ENCODE measurements around the gene SIAH3.

SIAH3 gene

DNA sequence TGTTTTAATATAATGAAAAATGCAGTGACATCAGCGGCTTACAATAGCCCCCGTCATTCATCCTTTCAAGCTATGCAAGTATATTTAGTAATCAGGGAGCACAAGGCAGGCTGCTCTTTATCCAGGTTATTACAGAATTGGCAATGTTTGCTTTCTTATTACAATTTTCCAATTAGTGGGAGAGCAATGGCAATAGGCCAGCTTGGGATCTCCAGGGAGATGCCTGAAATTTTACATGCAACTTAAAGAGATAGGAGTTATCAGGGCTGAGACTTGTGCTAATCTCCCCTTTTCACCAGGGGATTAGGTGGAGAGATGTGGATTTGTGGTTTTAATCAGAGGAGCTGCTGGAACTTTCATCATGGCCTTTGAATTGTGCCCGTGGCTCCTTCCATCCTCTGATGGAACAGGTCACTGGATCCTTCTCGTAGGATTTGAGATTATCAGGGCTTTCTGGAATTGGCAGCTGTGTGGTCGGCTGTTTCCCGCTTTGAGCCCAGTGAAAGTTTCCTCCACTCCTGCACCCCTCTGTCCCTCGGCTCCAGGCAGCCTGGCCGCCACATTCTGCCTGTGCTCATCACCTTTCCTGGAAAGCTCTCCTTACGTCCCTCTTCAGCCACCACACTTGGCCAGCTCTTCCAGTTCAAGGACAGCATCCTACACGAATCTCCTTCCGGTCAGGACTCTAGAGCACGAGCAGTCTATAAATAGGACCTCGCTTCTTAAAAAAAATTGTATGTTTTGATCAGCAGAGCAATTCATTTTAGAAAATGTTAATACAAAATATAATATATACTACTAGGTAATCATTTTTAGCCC is 102.4 kb downstream of the SIAH3 start:
- no peak for ATAC-seq (ENCODE audit: insufficient read depth, low read depth)
- no peaks in the 10 kb centered on the region for H3K79me2 ChIP-seq (ENCODE audit: insufficient read depth, low read length)
- H3K9ac ChIP-seq (ENCODE audit: low read depth, low read length): no peak overlapping the region
- no peak overlapping the region for H3K27ac ChIP-seq (ENCODE audit: low read length)
- H3K4me2 ChIP-seq (ENCODE audit: insufficient read depth, low read length): no peak overlapping the region
- no peak for DNase-seq
- no peak overlapping the region for H2AFZ ChIP-seq (ENCODE audit: low read depth, low read length)
- H4K20me1 ChIP-seq (ENCODE audit: insufficient read depth, low read length): no peaks in the 10 kb centered on the region
- H3K36me3 ChIP-seq (ENCODE audit: insufficient read depth, low read length): no peaks in the 10 kb centered on the region
- no peak overlapping the region for H3K4me3 ChIP-seq (ENCODE audit: low read depth in 1 of 2, low read length in 2 of 2)
- no peaks in the 10 kb centered on the region for H3K9me3 ChIP-seq (ENCODE audit: insufficient read depth, low read length, severe bottlenecking)
- TF ChIP-seq EZH2 (IDR thresholded peaks at IDR 0.05; ENCODE audit: borderline replicate concordance, low read depth, low read length, severe bottlenecking) (no peak), CTCF (IDR thresholded peaks at IDR 0.05; ENCODE audit: borderline replicate concordance, extremely low read depth, low read length, poor library complexity, severe bottlenecking) (no peak)
- no peaks in the 10 kb centered on the region for H3K4me1 ChIP-seq (ENCODE audit: insufficient read depth, low read length)
- peaks cover 3% of the 10 kb centered on the region for H3K27me3 ChIP-seq (ENCODE audit: insufficient read depth, low read length, poor library complexity)

DNA sequence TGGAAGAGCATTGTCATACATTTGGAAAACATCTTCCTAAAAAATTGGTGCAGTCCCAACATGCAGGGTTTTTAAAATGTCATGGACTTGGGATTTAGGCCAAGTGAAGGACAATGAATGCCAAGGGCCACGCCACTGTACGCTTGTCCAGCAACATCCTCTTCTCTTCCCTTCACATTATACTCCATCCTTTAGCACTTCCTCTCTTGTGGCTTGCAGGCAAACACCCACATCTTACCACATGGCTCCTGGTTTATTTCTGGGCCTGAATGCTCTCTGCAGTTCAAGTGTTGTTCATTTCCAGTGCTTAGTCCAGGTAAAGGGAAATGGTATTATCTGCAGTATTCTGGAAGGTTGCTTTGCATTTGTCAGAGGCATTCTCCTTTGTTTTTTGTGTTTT is 104.5 kb downstream of the SIAH3 start:
- TF ChIP-seq EZH2 (IDR thresholded peaks at IDR 0.05; ENCODE audit: borderline replicate concordance, low read depth, low read length, severe bottlenecking) (no peak), CTCF (IDR thresholded peaks at IDR 0.05; ENCODE audit: borderline replicate concordance, extremely low read depth, low read length, poor library complexity, severe bottlenecking) (no peak)
- Histone ChIP-seq H3K4me1 (ENCODE audit: insufficient read depth, low read length) (no peaks in the 10 kb centered on the region), H3K9ac (ENCODE audit: low read depth, low read length) (no peak overlapping the region), H3K27ac (ENCODE audit: low read length) (no peak overlapping the region), H3K4me2 (ENCODE audit: insufficient read depth, low read length) (no peak overlapping the region), H4K20me1 (ENCODE audit: insufficient read depth, low read length) (no peaks in the 10 kb centered on the region), H3K4me3 (ENCODE audit: low read depth in 1 of 2, low read length in 2 of 2) (no peak overlapping the region), H3K79me2 (ENCODE audit: insufficient read depth, low read length) (no peaks in the 10 kb centered on the region), H3K9me3 (ENCODE audit: insufficient read depth, low read length, severe bottlenecking) (no peaks in the 10 kb centered on the region), H3K36me3 (ENCODE audit: insufficient read depth, low read length) (no peaks in the 10 kb centered on the region), H2AFZ (ENCODE audit: low read depth, low read length) (no peak overlapping the region), H3K27me3 (ENCODE audit: insufficient read depth, low read length, poor library complexity) (peaks cover 3% of the 10 kb centered on the region)
- no peak for DNase-seq
- no peak for ATAC-seq (ENCODE audit: insufficient read depth, low read depth)

- H3K27ac ChIP-seq (ENCODE audit: low read length): no peak overlapping the region
- ATAC-seq (ENCODE audit: insufficient read depth, low read depth) (no peak), DNase-seq (no peak)
- H2AFZ ChIP-seq (ENCODE audit: low read depth, low read length): no peak overlapping the region
- H3K4me2 ChIP-seq (ENCODE audit: insufficient read depth, low read length): no peak overlapping the region
- H3K9ac ChIP-seq (ENCODE audit: low read depth, low read length): no peak overlapping the region
- H3K79me2 ChIP-seq (ENCODE audit: insufficient read depth, low read length): no peaks in the 10 kb centered on the region
- no peaks in the 10 kb centered on the region for H3K36me3 ChIP-seq (ENCODE audit: insufficient read depth, low read length)
- H3K4me1 ChIP-seq (ENCODE audit: insufficient read depth, low read length): no peaks in the 10 kb centered on the region
- H3K27me3 ChIP-seq (ENCODE audit: insufficient read depth, low read length, poor library complexity): peaks cover under 1% of the 10 kb centered on the region
- H3K9me3 ChIP-seq (ENCODE audit: insufficient read depth, low read length, severe bottlenecking): no peaks in the 10 kb centered on the region
- no peak overlapping the region for H3K4me3 ChIP-seq (ENCODE audit: low read depth in 1 of 2, low read length in 2 of 2)
- TF ChIP-seq CTCF (IDR thresholded peaks at IDR 0.05; ENCODE audit: borderline replicate concordance, extremely low read depth, low read length, poor library complexity, severe bottlenecking) (no peak), EZH2 (IDR thresholded peaks at IDR 0.05; ENCODE audit: borderline replicate concordance, low read depth, low read length, severe bottlenecking) (no peak)
- no peaks in the 10 kb centered on the region for H4K20me1 ChIP-seq (ENCODE audit: insufficient read depth, low read length)
These were observed 106.6 kb downstream of the SIAH3 start for GRCh38 chr13:45744979-45745378.

All from DND-41 (cell line).